Sigmoid colon (tissue), 7 donors: ENCODE data around the gene USP7. TPM values are rescaled to one million over a fixed set of nuclear protein-coding genes. Genes with fewer than 3 reads are reported as not detected.

Experiments used
- DNase-seq: peaks from one replicate; pipeline ENCODE4 v3.0.0-alpha.2; 2019
- H3K27ac ChIP-seq, 4 donors: fragments of 200-600 bp; sonication (generic); one replicate each; pipeline ENCODE4 v1.5.1; 2016 to 2019; ENCODE audit warnings: mild to moderate bottlenecking in 1 of 4
- H3K27me3 ChIP-seq, 3 donors: fragments of 200-600 bp; sonication (generic); one replicate each; pipeline ENCODE4 v1.5.1; 2019; ENCODE audit warnings: mild to moderate bottlenecking in 1 of 3
- H3K36me3 ChIP-seq, 4 donors: fragments of 200-600 bp; sonication (generic); one replicate each; pipeline ENCODE4 v1.5.1; 2016 to 2019
- H3K4me1 ChIP-seq, 4 donors: fragments of 200-600 bp; sonication (generic); one replicate each; pipeline ENCODE4 v1.5.1; 2017 to 2019
- H3K4me3 ChIP-seq, 4 donors: fragments of 200-600 bp; sonication (generic); one replicate each; pipeline ENCODE4 v1.5.1; 2017 to 2019; ENCODE audit warnings: mild to moderate bottlenecking in 2 of 4, moderate library complexity in 1 of 4
- H3K9me3 ChIP-seq, 4 donors: fragments of 200-600 bp in 3 of 4; sonication (generic) in 3 of 4; one replicate each; pipeline versions ENCODE4 v1.5.1 to v1.6.1; 2013 to 2019
- CTCF ChIP-seq, 4 experiments: fragments of 450-650 bp in 3 of 4; fragments of 200-600 bp in 1 of 4; IDR thresholded peaks; one replicate each; pipeline ENCODE4 v1.5.1; 2016 to 2019; ENCODE audit warnings: antibody characterized with exemption in 4 of 4, mild to moderate bottlenecking in 3 of 4, moderate library complexity in 2 of 4
- EP300 ChIP-seq, 4 donors: sonication (generic); formaldehyde crosslinking; IDR thresholded peaks; one replicate each; pipeline ENCODE4 v1.6.1; 2017; ENCODE audit warnings: antibody characterized with exemption in 4 of 4
- POLR2A ChIP-seq, 2 donors: fragments of 450-650 bp; IDR thresholded peaks; one replicate each; pipeline ENCODE4 v1.6.1; 2016; ENCODE audit warnings: antibody characterized with exemption in 2 of 2, mild to moderate bottlenecking in 2 of 2, moderate library complexity in 2 of 2
- POLR2AphosphoS5 ChIP-seq, 4 donors: sonication (generic); formaldehyde crosslinking; IDR thresholded peaks; one replicate each; pipeline ENCODE4 v1.6.1; 2017; ENCODE audit warnings: antibody characterized with exemption in 4 of 4
- WGBS, 2 donors: extraction: QIAGEN DNeasy Blood & Tissue Kit; methylation state at CpG; one replicate each; pipeline ENCODE4 v1.1.7; 2013; 5-methylcytosine and 5-hydroxymethylcytosine counted together
- intact Hi-C: fragments of 100-400 bp; cut with DNase I; formaldehyde crosslinking; loops from one replicate; pipeline ENCODE4 v1.15.1; 2023
- polyA plus RNA-seq, 3 donors: library from polyadenylated mRNA; stranded (reverse); fragments of 200-250 nt; gene quantifications; one replicate each; pipeline ENCODE4 v1.2.3, GENCODE V29; 2013
- total RNA-seq, 4 donors: library from RNA; depleted of rRNA; stranded (reverse); fragments of >200 nt; gene quantifications; one replicate each; pipeline ENCODE4 v1.1.0, GENCODE V29; 2016
- donor health status: healthy with polysubstance abuse.
- donor health status: Bipolar disorder and iron deficiency.
- donor health status: healthy.

The USP7 gene
- total and polyA plus RNA-seq, 7 donors = 28.8 to 84.5 (median 64.9) TPM

GRCh38 chr16:8862309-8863130, 101.2 kb downstream of the USP7 start:
- intact Hi-C loops = no loop called here
- Histone ChIP-seq H3K27ac (peak overlapping the region in 3 of 4 donors; percentile 0 to 74 (median 18)), H3K36me3 (peaks cover 0 to 11% (median 3%) of the 10 kb centered on the region in 4 donors), H3K4me3 (no peak overlapping the region), H3K4me1 (peaks cover 0 to 42% (median 40%) of the 10 kb centered on the region in 4 donors), H3K9me3 (no peaks in the 10 kb centered on the region), H3K27me3 (peaks cover 0 to 15% (median 0%) of the 10 kb centered on the region in 3 donors)
- DNase-seq = no peak
- WGBS, 2 donors = 76 to 84% methylated on average over 14 of the region's 14 CpGs
- TF ChIP-seq POLR2AphosphoS5 (IDR thresholded peaks at IDR 0.05) = no peak
- no peak for TF ChIP-seq POLR2A (IDR thresholded peaks at IDR 0.05)
- TF ChIP-seq EP300 (IDR thresholded peaks at IDR 0.05) = no peak
- TF ChIP-seq CTCF (IDR thresholded peaks at IDR 0.05) = no peak

- DNase-seq = peak; percentile 84
- Histone ChIP-seq H3K9me3 (no peaks in the 10 kb centered on the region), H3K27ac (peak overlapping the region; percentile 58 to 74 (median 60)), H3K4me3 (no peak overlapping the region), H3K4me1 (peaks cover 0 to 34% (median 32%) of the 10 kb centered on the region in 4 donors), H3K36me3 (peaks cover 0 to 11% (median 3%) of the 10 kb centered on the region in 4 donors), H3K27me3 (peaks cover 0 to 8% (median 0%) of the 10 kb centered on the region in 3 donors)
- WGBS, 2 donors = 75 to 83% methylated on average over 14 of the region's 14 CpGs
- TF ChIP-seq POLR2AphosphoS5 (IDR thresholded peaks at IDR 0.05) = no peak
- no peak for TF ChIP-seq POLR2A (IDR thresholded peaks at IDR 0.05)
- no peak for TF ChIP-seq EP300 (IDR thresholded peaks at IDR 0.05)
- TF ChIP-seq CTCF (IDR thresholded peaks at IDR 0.05) = no peak
- intact Hi-C loops = no loop called here
Measured at GRCh38 chr16:8861563-8862308, 102.0 kb downstream of the USP7 start.

DNA sequence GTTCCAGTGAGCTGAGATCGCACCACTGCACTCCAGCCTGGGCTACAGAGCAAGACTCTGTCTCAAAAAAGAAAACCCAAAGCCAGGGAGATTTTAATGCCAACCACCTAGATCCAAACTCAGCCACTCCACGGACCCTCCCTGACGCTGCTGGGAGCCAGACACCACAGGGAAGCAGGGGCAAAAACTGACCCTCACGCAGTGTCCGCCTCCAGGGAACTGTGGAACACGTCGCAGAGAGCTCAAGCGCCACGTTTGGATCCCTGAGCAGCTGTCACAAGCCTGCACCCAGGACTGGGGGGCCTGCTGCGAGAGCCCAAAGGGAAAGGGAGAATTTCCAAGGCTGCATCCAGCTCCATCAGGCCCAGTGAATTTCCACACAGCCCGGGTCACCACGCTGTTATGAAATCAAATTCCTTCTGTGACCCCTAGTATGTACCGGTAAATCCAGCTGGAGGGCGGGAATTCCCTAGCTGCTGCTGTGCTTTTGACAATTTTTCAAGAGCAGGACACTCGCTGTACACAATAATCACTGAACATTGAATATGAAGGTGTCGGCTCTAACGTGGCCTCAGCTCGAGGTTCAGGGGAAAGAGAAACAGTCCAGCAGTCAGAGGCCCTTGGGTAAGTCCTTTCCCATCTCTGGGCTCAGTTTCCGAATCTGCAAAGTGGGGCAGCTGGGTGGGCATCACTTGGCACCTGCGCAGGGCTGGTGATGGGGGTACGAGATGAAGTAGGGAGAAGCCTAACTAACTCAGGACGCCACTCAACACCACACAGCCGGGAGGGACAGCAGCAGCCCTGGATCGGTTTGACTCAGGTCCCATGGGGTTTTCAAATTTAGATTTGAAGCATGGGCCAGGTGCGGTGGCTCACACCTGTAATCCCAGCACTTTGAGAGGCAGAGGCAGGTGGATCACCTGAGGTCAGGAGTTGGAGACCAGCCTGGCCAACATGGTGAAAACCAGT, 103.5 kb downstream of the USP7 start:
- peak in 1 of 4 donors; percentile 20 for TF ChIP-seq EP300 (IDR thresholded peaks at IDR 0.05)
- no peak for TF ChIP-seq POLR2A (IDR thresholded peaks at IDR 0.05)
- TF ChIP-seq POLR2AphosphoS5 (IDR thresholded peaks at IDR 0.05) = peak in 2 of 4 donors; percentile 46 to 54
- Histone ChIP-seq H3K27me3 (no peaks in the 10 kb centered on the region), H3K36me3 (peaks cover 0 to 16% (median 9%) of the 10 kb centered on the region in 4 donors), H3K4me1 (peaks cover 0 to 23% (median 19%) of the 10 kb centered on the region in 4 donors), H3K4me3 (no peak overlapping the region), H3K27ac (peak overlapping the region; percentile 32 to 74 (median 48)), H3K9me3 (no peaks in the 10 kb centered on the region)
- 76 to 78% methylated on average over 25 of the region's 25 CpGs for WGBS, 2 donors
- intact Hi-C loops = no loop called here
- DNase-seq = peak; percentile 93

- Histone ChIP-seq H3K36me3 (peaks cover 0 to 25% (median 9%) of the 10 kb centered on the region in 4 donors), H3K27me3 (no peaks in the 10 kb centered on the region), H3K4me1 (peaks cover 0 to 14% (median 9%) of the 10 kb centered on the region in 4 donors), H3K9me3 (no peaks in the 10 kb centered on the region), H3K4me3 (no peak overlapping the region), H3K27ac (peak overlapping the region; percentile 13 to 74 (median 40))
- intact Hi-C loops = no loop called here
- peak; percentile 67 for DNase-seq
- 87 to 93% methylated on average over 31 of the region's 31 CpGs for WGBS, 2 donors
- TF ChIP-seq POLR2AphosphoS5 (IDR thresholded peaks at IDR 0.05) (no peak), POLR2A (IDR thresholded peaks at IDR 0.05) (no peak), EP300 (IDR thresholded peaks at IDR 0.05) (no peak), CTCF (IDR thresholded peaks at IDR 0.05) (no peak)
Measured at GRCh38 chr16:8858994-8859912, 104.5 kb downstream of the USP7 start.
